ENCODE results near the gene TMEM131L. TPM values are rescaled to one million over a fixed set of nuclear protein-coding genes. Genes with fewer than 3 reads are reported as not detected.

Gene TMEM131L
- total RNA-seq, 1 donor from 2014 or later = 14.1 TPM

- DNase-seq (no peak), ATAC-seq (no peak)
- TF ChIP-seq CTCF (IDR thresholded peaks at IDR 0.05) = no peak
- Histone ChIP-seq H3K4me3 (no peak overlapping the region), H3K27me3 (no peaks in the 10 kb centered on the region), H3K27ac (no peak overlapping the region), H3K36me3 (no peaks in the 10 kb centered on the region), H3K4me1 (peaks cover 37% of the 10 kb centered on the region), H3K9me3 (no peaks in the 10 kb centered on the region)
- intact Hi-C loops (cut with DNase I) = no loop called here
These were observed 24.9 kb downstream of the TMEM131L start for GRCh38 chr4:153490985-153491483.

- ATAC-seq = no peak
These were observed 28.4 kb downstream of the TMEM131L start for GRCh38 chr4:153494562-153494961.

GRCh38 chr4:153495480-153496193 is 29.5 kb downstream of the TMEM131L start:
- H3K36me3 ChIP-seq = no peaks in the 10 kb centered on the region
- H3K9me3 ChIP-seq = no peaks in the 10 kb centered on the region
- DNase-seq (no peak), ATAC-seq (no peak)
- H3K4me1 ChIP-seq = no peaks in the 10 kb centered on the region
- no peaks in the 10 kb centered on the region for H3K27me3 ChIP-seq
- intact Hi-C loops (cut with DNase I) = no loop called here
- TF ChIP-seq CTCF (IDR thresholded peaks at IDR 0.05) = no peak
- H3K4me3 ChIP-seq = no peak overlapping the region
- no peak overlapping the region for H3K27ac ChIP-seq

More at GRCh38 chr4:153494562-153494961, 28.4 kb downstream of the TMEM131L start:
- H3K27me3 ChIP-seq = no peaks in the 10 kb centered on the region
- no peak overlapping the region for H3K27ac ChIP-seq
- peaks cover 2% of the 10 kb centered on the region for H3K4me1 ChIP-seq
- intact Hi-C loops (cut with DNase I) = no loop called here
- no peak overlapping the region for H3K4me3 ChIP-seq
- no peak for TF ChIP-seq CTCF (IDR thresholded peaks at IDR 0.05)
- H3K36me3 ChIP-seq = no peaks in the 10 kb centered on the region
- H3K9me3 ChIP-seq = no peaks in the 10 kb centered on the region
- no peak for DNase-seq

GRCh38 chr4:153497091-153497531 is 31.0 kb downstream of the TMEM131L start:
- ATAC-seq (peak; percentile 40), DNase-seq (no peak)
- Histone ChIP-seq H3K4me3 (no peak overlapping the region), H3K9me3 (no peaks in the 10 kb centered on the region), H3K36me3 (no peaks in the 10 kb centered on the region), H3K27ac (no peak overlapping the region), H3K27me3 (no peaks in the 10 kb centered on the region), H3K4me1 (no peaks in the 10 kb centered on the region)
- intact Hi-C loops (cut with DNase I) = no loop called here
- TF ChIP-seq CTCF (IDR thresholded peaks at IDR 0.05) = no peak

- no peak for DNase-seq
- no peak overlapping the region for H3K4me3 ChIP-seq
- H3K4me1 ChIP-seq = no peaks in the 10 kb centered on the region
- H3K9me3 ChIP-seq = no peaks in the 10 kb centered on the region
- H3K36me3 ChIP-seq = no peaks in the 10 kb centered on the region
- intact Hi-C loops (cut with DNase I) = no loop called here
- H3K27ac ChIP-seq = no peak overlapping the region
- no peaks in the 10 kb centered on the region for H3K27me3 ChIP-seq
- ATAC-seq = peak; percentile 29
- no peak for TF ChIP-seq CTCF (IDR thresholded peaks at IDR 0.05)
These were observed 32.1 kb downstream of the TMEM131L start for GRCh38 chr4:153497988-153498967.
